H1 (cell line): ENCODE data around the gene MRPS31. TPM values are rescaled to one million over a fixed set of nuclear protein-coding genes. Genes with fewer than 3 reads are reported as not detected.

Experiments
- CTBP2 ChIP-seq: IDR thresholded peaks from 2 replicates; pipeline ENCODE4 v1.7.0; 2011; ENCODE audit warnings: borderline replicate concordance, mild to moderate bottlenecking, moderate library complexity, mixed read lengths, low read length; ENCODE audit not compliant: insufficient read depth, insufficient read length
- HDAC2 ChIP-seq, 2 experiments: fragments of 300-600 bp in 1 of 2; sonication (generic) in 1 of 2; IDR thresholded peaks; 2 replicates each; pipeline ENCODE4 v1.6.1; 2011 to 2012; ENCODE audit warnings: low read depth in 2 of 2, low read length in 2 of 2, mild to moderate bottlenecking in 2 of 2, moderate library complexity in 2 of 2, borderline replicate concordance in 1 of 2, inconsistent platforms in 1 of 2
- NANOG ChIP-seq: IDR thresholded peaks from 2 replicates; pipeline ENCODE4 v1.6.1; 2011; ENCODE audit warnings: low read length, low read depth, mild to moderate bottlenecking, inconsistent platforms; ENCODE audit not compliant: insufficient read depth, poor library complexity, severe bottlenecking
- RAD21 ChIP-seq, 2 experiments: IDR thresholded peaks in 1 of 2; conservative IDR thresholded peaks in 1 of 2; 2 replicates each; pipeline ENCODE4 v1.6.1; 2011; ENCODE audit warnings: low read depth in 2 of 2, low read length in 2 of 2, improper control_type of control experiment in 1 of 2, inconsistent platforms in 1 of 2, mild to moderate bottlenecking in 1 of 2, moderate library complexity in 1 of 2
- SP1 ChIP-seq: IDR thresholded peaks from 2 replicates; pipeline ENCODE4 v1.6.1; 2011; ENCODE audit warnings: low read depth, low read length
- polyA plus RNA-seq, 7 experiments: library from polyadenylated mRNA; depleted of rRNA in 3 of 7; stranded (reverse) in 5 of 7; unstranded in 2 of 7; fragments of >200 nt in 5 of 7; fragments of 200-250 nt in 2 of 7; gene quantifications; 1 replicate in 5 of 7; 2 replicates in 1 of 7; 4 replicates in 1 of 7; pipeline versions ENCODE4 v1.2.1 to v1.2.3, GENCODE V29; 2011 to 2013; ENCODE audit warnings: missing spikeins in 2 of 7, mixed read lengths in 2 of 7
- total RNA-seq: library from RNA; stranded (reverse); fragmentation: NEBNext Ultra II Directional; extraction: Animal tissue kit (Norgen Biotek cat#: 25700); gene quantifications from 2 replicates; pipeline ENCODE4 v1.2.1, GENCODE V29; 2021
- TF ChIP-seq, protein P1 (sequence below): IDR thresholded peaks from 2 replicates; pipeline ENCODE4 v1.6.1; 2012; ENCODE audit warnings: inconsistent platforms
- TF ChIP-seq, protein P2 (sequence below): IDR thresholded peaks from 2 replicates; pipeline ENCODE4 v1.6.1; 2011; ENCODE audit warnings: low read length, improper control_type of control experiment

The MRPS31 gene
- total and polyA plus RNA-seq, 2 of the 8 experiments (the other 6 are each of a cell fraction or from before 2014, with no cell fraction given) = 13.6 to 33.3 TPM

DNA sequence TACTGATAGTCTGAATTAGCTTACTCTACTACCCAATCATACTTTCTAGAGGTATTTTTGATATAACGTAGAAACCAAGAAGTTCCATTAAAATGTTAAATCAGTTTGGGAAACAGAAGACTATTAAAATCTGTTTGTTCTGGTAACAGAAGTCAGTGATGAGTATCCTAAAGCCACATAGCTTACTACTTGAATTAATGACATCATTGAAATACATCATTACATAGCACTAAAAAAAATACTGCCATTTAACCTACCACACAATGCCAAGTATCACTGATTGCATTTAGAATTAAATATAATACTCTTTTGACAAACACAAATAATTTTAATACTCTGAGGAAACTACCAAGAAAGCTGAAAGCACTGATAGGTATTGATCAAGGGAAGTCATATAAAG is 5.4 kb downstream of the MRPS31 start (continued):
- no peak for TF ChIP-seq NANOG
- TF ChIP-seq HDAC2 (IDR thresholded peaks at IDR 0.05; ENCODE audit: borderline replicate concordance in 1 of 2, low read depth in 2 of 2, low read length in 2 of 2) = no peak
- TF ChIP-seq RAD21 (IDR thresholded peaks at IDR 0.05 in 1 of 2, conservative IDR thresholded peaks at IDR 0.05 in 1 of 2; ENCODE audit: low read depth in 2 of 2, low read length in 2 of 2) = no peak
- TF ChIP-seq, protein P1, sequence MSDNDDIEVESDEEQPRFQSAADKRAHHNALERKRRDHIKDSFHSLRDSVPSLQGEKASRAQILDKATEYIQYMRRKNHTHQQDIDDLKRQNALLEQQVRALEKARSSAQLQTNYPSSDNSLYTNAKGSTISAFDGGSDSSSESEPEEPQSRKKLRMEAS = no peak
- TF ChIP-seq, protein P2, sequence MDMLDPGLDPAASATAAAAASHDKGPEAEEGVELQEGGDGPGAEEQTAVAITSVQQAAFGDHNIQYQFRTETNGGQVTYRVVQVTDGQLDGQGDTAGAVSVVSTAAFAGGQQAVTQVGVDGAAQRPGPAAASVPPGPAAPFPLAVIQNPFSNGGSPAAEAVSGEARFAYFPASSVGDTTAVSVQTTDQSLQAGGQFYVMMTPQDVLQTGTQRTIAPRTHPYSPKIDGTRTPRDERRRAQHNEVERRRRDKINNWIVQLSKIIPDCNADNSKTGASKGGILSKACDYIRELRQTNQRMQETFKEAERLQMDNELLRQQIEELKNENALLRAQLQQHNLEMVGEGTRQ = no peak
- TF ChIP-seq SP1 = no peak
- no peak for TF ChIP-seq CTBP2
